Panc1 (cell line): Measurements from ENCODE around the gene SSC5D. TPM values are rescaled to one million over a fixed set of nuclear protein-coding genes. Genes with fewer than 3 reads are reported as not detected.
"Not testable (repeated sequence)": the region's sequence is repeated elsewhere in the genome, so short reads cannot be mapped to it uniquely, and the experiment has no call there.

ENCODE experiments used
- ATAC-seq: fragments of 200-7000 bp; cut with Tn5 transposase; 2 replicates; pipeline ENCODE4 v1.9.1; 2020; ENCODE audit warnings: mild to moderate bottlenecking, moderate library complexity
- BruUV-seq: library from RNA; stranded (reverse); fragments of 400-500 nt; replicated peaks from 2 replicates; lab custom pipeline; 2021; lab: Mats Ljungman, UMichigan
- CTCF ChIA-PET: fragments of 300-600 bp; sonication (Branson Sonifier 250); formaldehyde crosslinking; loops from one replicate; lab custom pipeline; 2022; ENCODE audit warnings: antibody characterized with exemption; lab: Charles Lee
- POLR2A ChIA-PET: fragments of 300-600 bp; sonication (Branson Sonifier 250); formaldehyde crosslinking; loops from one replicate; lab custom pipeline; 2022; ENCODE audit warnings: antibody characterized with exemption; lab: Charles Lee
- DNase-seq: peaks from one replicate; pipeline ENCODE4 v3.0.0-alpha.2; 2010; ENCODE audit warnings: low read depth, low spot score
- H3K27ac ChIP-seq: 2 replicates; pipeline ENCODE4 v1.5.1; 2011; ENCODE audit warnings: mild to moderate bottlenecking, low read length, inconsistent platforms
- H3K27me3 ChIP-seq: fragments of 200-500 bp; sonication (Bioruptor generic); 2 replicates; pipeline ENCODE4 v1.6.0; 2014; ENCODE audit warnings: low read length, inconsistent platforms; ENCODE audit not compliant: control insufficient read depth, insufficient read depth
- H3K36me3 ChIP-seq: fragments of 200-500 bp; sonication (Bioruptor generic); 2 replicates; pipeline ENCODE4 v1.5.1; 2014; ENCODE audit warnings: inconsistent platforms, mild to moderate bottlenecking, low read length, moderate library complexity; ENCODE audit not compliant: control insufficient read depth, insufficient read depth
- H3K4me1 ChIP-seq: 2 replicates; pipeline ENCODE4 v1.5.1; 2011; ENCODE audit warnings: inconsistent platforms, mild to moderate bottlenecking, low read length, moderate library complexity; ENCODE audit not compliant: control insufficient read depth, insufficient read depth
- H3K4me3 ChIP-seq, 2 experiments: 2 replicates each; pipeline ENCODE4 v1.5.1; 2011 to 2012; ENCODE audit warnings: low read depth in 2 of 2, low read length in 2 of 2, mild to moderate bottlenecking in 2 of 2, inconsistent platforms in 1 of 2, moderate library complexity in 1 of 2
- H3K9me3 ChIP-seq: fragments of 200-500 bp; sonication (Bioruptor generic); 2 replicates; pipeline ENCODE4 v1.5.1; 2014; ENCODE audit warnings: low read depth, mild to moderate bottlenecking, inconsistent platforms, low read length, moderate library complexity; ENCODE audit not compliant: control insufficient read depth, insufficient read depth
- POLR2AphosphoS5 ChIP-seq: IDR thresholded peaks from 2 replicates; pipeline ENCODE4 v1.6.1; 2012; ENCODE audit warnings: mild to moderate bottlenecking, low read depth, low read length, moderate library complexity
- REST ChIP-seq, 2 experiments: IDR thresholded peaks; 2 replicates each; pipeline ENCODE4 v1.6.1; 2011 to 2012; ENCODE audit warnings: low read depth in 2 of 2, control low read depth in 1 of 2, low read length in 1 of 2, mild to moderate bottlenecking in 1 of 2, moderate library complexity in 1 of 2; ENCODE audit not compliant: insufficient read depth in 1 of 2
- SIN3A ChIP-seq: IDR thresholded peaks from 2 replicates; pipeline ENCODE4 v1.6.1; 2012; ENCODE audit warnings: low read depth, mild to moderate bottlenecking, low read length, moderate library complexity, borderline replicate concordance; ENCODE audit not compliant: insufficient read depth
- TCF7L2 ChIP-seq: IDR thresholded peaks from 2 replicates; pipeline ENCODE4 v1.6.1; 2011; ENCODE audit warnings: mild to moderate bottlenecking, low read depth, low read length, inconsistent platforms
- in situ Hi-C: cut with HindIII; loops from 2 replicates; pipeline ENCODE4 v1.10.0; 2016; ENCODE audit warnings: low sequenced_read_pairs, low pct_unique_long_range_greater_than_20kb
- intact Hi-C: fragments of 100-400 bp; cut with micrococcal nuclease; formaldehyde crosslinking; loops from one replicate; pipeline ENCODE4 v1.10.0; 2022; ENCODE audit not compliant: unreplicated experiment
- total RNA-seq: library from RNA; stranded (reverse); gene quantifications from one replicate; pipeline ENCODE4 v1.2.1, GENCODE V29; 2021; ENCODE audit not compliant: unreplicated experiment
- TF ChIP-seq, protein P1 (sequence below): fragments of 450-650 bp; IDR thresholded peaks from 2 replicates; pipeline ENCODE4 v1.5.1; 2017; ENCODE audit warnings: mild to moderate bottlenecking

Gene SSC5D
- total RNA-seq, 1 experiment from 2014 or later: 13.0 TPM

GRCh38 chr19:55530996-55531395 lies 42.8 kb downstream of the SSC5D start:
- H3K27me3 ChIP-seq: no peaks in the 10 kb centered on the region
- ChIA-PET POLR2A (no interaction called here), CTCF (no interaction called here)
- no peaks in the 10 kb centered on the region for H3K9me3 ChIP-seq
- BruUV-seq: no TSS peak
- intact Hi-C loops (no loop called here), in situ Hi-C loops (no loop called here)
- TF ChIP-seq POLR2AphosphoS5: no peak
- H3K4me3 ChIP-seq: no peak overlapping the region
- peaks cover 15% of the 10 kb centered on the region for H3K4me1 ChIP-seq
- ATAC-seq: no peak
- H3K36me3 ChIP-seq: no peaks in the 10 kb centered on the region
- H3K27ac ChIP-seq: no peak overlapping the region
- DNase-seq: no peak

GRCh38 chr19:55534280-55534679 lies 46.0 kb downstream of the SSC5D start:
- ATAC-seq, H3K36me3 ChIP-seq, CTCF ChIA-PET, BruUV-seq, H3K4me3 ChIP-seq, H3K27me3 ChIP-seq, H3K4me1 ChIP-seq, H3K27ac ChIP-seq, in situ Hi-C loops, DNase-seq, intact Hi-C loops, POLR2A ChIA-PET, H3K9me3 ChIP-seq: not testable (repeated sequence)

GRCh38 chr19:55535173-55535964 lies 47.1 kb downstream of the SSC5D start:
- in situ Hi-C loops (no loop called here), intact Hi-C loops (no loop called here)
- Histone ChIP-seq H3K4me3 (no peak overlapping the region), H3K27me3 (no peaks in the 10 kb centered on the region), H3K9me3 (no peaks in the 10 kb centered on the region), H3K4me1 (peaks cover 6% of the 10 kb centered on the region), H3K27ac (no peak overlapping the region), H3K36me3 (no peaks in the 10 kb centered on the region)
- no TSS peak for BruUV-seq
- ChIA-PET POLR2A (interaction anchor here (0.7 kb wide), 1 partner anchor 9 kb away, joined by 4 read pairs; no protein-coding TSS in a partner anchor), CTCF (interaction anchor here (0.5 kb wide), 1 partner anchor 89 kb away, joined by 6 read pairs; the partner anchor contains the start of gene ZNF784)
- ATAC-seq (peak; percentile 57; the same call in 1 of the 2 replicates), DNase-seq (no peak)
- TF ChIP-seq TCF7L2 (no peak), REST (IDR thresholded peaks at IDR 0.05; ENCODE audit: insufficient read depth in 1 of 2, low read depth in 2 of 2, low read length in 1 of 2) (no peak), SIN3A (no peak), POLR2AphosphoS5 (no peak)
- TF ChIP-seq, protein P1, sequence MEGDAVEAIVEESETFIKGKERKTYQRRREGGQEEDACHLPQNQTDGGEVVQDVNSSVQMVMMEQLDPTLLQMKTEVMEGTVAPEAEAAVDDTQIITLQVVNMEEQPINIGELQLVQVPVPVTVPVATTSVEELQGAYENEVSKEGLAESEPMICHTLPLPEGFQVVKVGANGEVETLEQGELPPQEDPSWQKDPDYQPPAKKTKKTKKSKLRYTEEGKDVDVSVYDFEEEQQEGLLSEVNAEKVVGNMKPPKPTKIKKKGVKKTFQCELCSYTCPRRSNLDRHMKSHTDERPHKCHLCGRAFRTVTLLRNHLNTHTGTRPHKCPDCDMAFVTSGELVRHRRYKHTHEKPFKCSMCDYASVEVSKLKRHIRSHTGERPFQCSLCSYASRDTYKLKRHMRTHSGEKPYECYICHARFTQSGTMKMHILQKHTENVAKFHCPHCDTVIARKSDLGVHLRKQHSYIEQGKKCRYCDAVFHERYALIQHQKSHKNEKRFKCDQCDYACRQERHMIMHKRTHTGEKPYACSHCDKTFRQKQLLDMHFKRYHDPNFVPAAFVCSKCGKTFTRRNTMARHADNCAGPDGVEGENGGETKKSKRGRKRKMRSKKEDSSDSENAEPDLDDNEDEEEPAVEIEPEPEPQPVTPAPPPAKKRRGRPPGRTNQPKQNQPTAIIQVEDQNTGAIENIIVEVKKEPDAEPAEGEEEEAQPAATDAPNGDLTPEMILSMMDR: no peak
